SKM-1 (cell line): ENCODE results near the gene ABCA9.
"Not testable (repeated sequence)": the region's sequence is repeated elsewhere in the genome, so short reads cannot be mapped to it uniquely, and the experiment has no call there.

Experiments
- DNase-seq: peaks from one replicate; lab custom pipeline; 2025; ENCODE audit not compliant: unreplicated experiment; lab: John Stamatoyannopoulos, UW

Gene ABCA9

GRCh38 chr17:69044371-69044770, 16.4 kb downstream of the ABCA9 start:
- no peak for DNase-seq

DNA sequence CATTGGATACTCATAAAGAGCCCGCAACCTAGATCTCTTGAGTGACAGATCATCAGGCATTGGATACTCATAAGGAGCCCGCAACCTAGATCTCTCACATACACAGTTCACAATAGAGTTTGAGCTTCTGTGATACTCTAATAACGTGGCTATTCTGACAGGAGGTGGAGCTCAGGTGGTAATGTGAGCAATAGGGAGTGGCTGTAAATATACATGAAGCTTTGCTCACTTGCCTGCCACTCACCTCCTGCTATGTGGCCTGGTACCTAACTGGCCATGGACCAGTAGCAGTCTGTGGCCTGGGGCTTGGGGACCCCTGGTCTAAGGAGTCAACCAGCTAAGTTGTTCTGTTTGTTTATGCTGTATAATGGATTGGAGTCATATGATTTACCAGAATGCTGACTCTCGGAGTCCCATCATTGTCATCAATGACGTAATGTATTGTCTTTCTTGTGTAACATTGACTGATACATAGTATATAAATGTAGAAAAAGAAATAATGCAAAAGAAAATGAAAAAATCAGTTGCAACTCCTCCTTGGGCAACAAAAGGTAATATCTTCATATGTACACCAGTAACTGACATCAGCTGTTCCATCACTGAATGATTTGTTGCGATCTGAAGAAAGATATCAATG, 17.5 kb downstream of the ABCA9 start:
- no peak for DNase-seq

GRCh38 chr17:69042308-69042707, 18.4 kb downstream of the ABCA9 start:
- DNase-seq = no peak

DNA sequence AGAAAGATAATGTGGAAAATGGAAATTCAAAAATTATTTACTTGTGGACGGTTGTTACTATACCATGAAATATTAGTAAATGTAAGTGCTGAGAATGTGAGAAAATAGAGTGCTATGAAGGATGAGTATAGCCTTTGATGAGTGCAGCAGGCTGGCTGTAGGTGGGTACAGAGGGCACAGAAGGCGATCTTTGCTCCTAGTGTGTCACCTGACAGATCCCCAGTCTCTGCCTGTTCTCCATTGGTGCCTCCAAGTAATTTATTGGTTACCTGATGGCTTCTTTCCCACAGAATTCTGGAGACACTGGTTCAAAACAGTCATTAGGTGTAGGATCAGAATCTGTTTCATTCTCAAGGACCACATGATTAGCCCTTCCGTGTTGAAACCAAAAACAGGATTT, 28.9 kb downstream of the ABCA9 start:
- DNase-seq = no peak

- no peak for DNase-seq
Measured at GRCh38 chr17:69030169-69030568, 30.6 kb downstream of the ABCA9 start.

DNA sequence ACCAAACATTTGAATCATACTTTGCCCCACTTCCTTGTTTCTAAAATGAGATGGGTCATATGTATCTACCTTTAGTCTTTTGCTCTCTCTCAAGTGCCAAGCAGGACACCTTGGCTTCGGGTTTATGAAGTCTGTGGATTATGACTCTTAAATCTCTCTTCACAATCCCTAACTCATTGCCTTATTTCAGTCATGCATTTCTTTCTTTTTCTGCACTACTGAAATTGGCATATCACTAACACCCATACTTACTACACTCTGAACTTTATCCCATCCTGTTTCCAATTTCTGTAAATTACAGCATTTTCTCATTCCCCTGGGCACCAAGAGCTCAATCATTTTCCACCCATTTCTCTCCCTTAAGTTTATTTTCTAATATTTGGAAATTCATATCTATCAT, 42.0 kb downstream of the ABCA9 start:
- no peak for DNase-seq

GRCh38 chr17:69018022-69018615, 42.6 kb downstream of the ABCA9 start:
- DNase-seq = no peak

GRCh38 chr17:69015631-69016030, 45.1 kb downstream of the ABCA9 start:
- DNase-seq = no peak

GRCh38 chr17:69012895-69013805, 47.6 kb downstream of the ABCA9 start:
- no peak for DNase-seq

- DNase-seq = no peak
Measured at GRCh38 chr17:69009930-69010329, 50.8 kb downstream of the ABCA9 start.

DNA sequence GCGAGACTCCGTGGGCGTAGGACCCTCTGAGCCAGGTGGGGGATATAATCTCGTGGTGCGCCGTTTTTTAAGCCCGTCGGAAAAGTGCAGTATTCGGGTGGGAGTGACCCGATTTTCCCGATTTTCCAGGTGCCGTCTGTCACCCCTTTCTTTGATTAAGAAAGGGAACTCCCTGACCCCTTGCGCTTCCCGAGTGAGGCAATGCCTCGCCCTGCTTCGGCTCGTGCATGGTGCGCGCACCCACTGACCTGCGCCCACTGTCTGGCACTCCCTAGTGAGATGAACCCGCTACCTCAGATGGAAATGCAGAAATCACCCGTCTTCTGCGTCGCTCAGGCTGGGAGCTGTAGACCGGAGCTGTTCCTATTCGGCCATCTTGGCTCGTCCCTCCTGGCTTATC, 56.0 kb downstream of the ABCA9 start:
- DNase-seq = not testable (repeated sequence)

- DNase-seq = not testable (repeated sequence)
Measured at GRCh38 chr17:68999743-69000142, 61.0 kb downstream of the ABCA9 start.

DNA sequence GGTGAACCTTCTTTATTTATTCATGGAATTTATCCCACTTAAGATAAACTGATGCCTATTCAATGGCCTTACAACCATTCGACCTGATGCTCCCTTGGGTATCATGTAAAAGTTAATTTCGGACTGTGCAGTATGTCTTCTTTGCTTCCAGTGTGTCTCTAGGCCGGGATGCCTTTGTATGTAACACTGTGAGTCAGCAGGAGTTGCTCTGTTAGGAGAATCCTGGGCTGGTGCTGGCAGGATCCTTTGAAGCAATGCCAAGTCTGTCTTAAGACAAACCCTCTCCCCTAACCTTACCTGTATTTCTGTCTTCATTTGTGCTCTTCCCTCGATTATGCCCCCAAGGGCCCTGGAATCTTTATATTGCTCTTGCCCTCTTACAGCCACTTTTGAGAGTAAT, 67.6 kb downstream of the ABCA9 start:
- DNase-seq = no peak

DNA sequence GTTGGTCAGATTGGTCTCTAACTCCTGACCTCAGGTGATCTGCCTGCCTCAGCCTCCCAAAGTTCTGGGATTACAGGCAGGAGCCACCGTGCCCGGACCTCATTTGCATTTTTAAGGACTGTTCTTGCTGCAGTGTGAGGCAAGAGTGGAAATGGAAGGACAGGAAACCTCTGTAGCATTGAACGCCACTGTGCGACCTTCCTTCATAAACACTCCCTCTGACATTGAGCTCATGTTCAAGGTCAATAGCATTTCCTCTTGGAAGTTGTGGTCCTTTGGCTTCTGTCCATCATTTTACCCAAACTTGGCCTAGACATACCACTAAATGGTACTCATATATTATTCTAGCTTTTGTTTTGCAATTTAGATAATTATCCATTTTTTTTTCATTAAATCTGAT, 72.8 kb downstream of the ABCA9 start:
- no peak for DNase-seq

- no peak for DNase-seq
Measured at GRCh38 chr17:68981288-68981687, 79.4 kb downstream of the ABCA9 start.

GRCh38 chr17:68973098-68973846, 87.5 kb downstream of the ABCA9 start:
- no peak for DNase-seq

DNA sequence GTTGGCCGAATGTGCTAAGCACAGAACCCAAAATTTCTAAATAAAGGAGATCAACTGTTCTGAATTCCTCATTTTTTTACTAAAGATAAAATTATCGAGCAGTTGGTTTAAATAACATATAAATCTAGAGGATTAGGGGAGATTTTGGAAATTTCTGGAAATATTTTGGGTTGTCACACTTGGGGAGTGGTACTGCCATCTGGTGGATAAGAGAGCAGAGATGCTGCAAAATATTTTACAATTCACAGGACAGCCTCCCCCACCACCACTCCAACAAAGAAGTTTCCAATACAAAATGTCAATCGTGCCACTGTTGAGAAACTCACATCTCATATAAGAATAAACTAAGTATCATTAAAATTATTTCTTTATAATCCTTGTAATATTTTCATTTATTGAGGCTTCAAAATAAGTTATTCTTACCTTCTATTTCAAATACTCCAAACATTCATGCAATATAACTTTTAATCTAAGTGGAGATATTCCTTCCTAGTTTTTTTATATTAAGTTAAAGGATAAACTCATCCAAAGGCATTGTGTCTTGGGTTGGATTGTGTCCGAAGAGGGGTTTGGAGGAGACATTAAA, 88.5 kb downstream of the ABCA9 start:
- DNase-seq = no peak

DNA sequence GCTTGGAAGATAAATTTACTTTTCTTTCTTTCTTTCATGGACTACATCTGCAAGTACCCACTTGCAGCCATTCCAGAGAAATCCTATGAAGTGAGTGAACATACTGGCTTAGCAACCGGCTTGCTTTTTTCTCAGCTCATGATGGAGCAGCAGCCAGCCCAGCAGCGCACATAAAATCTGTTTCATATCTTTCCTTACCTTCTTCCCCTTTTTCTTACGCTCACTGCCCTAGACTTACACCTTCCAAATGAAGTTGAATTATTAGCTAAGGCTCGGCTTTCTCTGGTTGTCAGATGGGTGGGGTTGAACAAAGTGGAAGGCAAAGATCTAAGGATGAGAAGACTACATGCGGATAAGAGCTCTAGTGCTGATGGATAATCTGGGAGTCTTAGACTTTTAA, 91.6 kb downstream of the ABCA9 start:
- DNase-seq = no peak

DNA sequence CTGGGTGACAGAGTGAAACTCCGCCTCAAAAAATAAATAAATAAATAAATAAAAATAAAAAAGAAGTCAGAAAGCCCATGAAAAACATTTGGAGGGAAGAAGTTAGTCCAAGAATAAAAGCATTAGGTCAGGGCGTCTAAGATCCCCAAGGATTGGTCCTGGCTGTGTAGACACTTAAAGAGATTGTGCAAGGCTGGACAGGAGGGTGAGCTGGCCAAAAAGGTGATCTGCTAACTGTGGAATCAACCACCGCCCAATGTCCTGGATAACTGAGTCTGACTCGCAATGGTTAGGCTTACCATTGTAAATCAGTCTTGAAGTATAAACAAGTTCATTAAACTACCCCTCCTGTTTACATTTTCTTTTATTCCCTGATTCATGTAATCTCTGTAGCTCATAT, 96.8 kb downstream of the ABCA9 start:
- no peak for DNase-seq

- no peak for DNase-seq
Measured at GRCh38 chr17:68961214-68961882, 99.4 kb downstream of the ABCA9 start.
